ENCODE measurements around the gene MDC1. TPM values are rescaled to one million over a fixed set of nuclear protein-coding genes. Genes with fewer than 3 reads are reported as not detected.

MDC1 gene
- total and polyA plus RNA-seq, 2 of the 13 experiments (the other 11 are each of a cell fraction or from before 2014, with no cell fraction given), result 8.4 to 14.0 TPM

GRCh38 chr6:30742316-30743098 lies 25.4 kb upstream of the MDC1 start, which contains the start of gene FLOT1 (continued):
- TF ChIP-seq ZNF563 (CRISPR knock-in tag; IDR thresholded peaks at IDR 0.05) (peak; percentile 94), NFKBIZ (CRISPR knock-in tag; IDR thresholded peaks at IDR 0.05) (peak; percentile 89), MEF2D (CRISPR knock-in tag; IDR thresholded peaks at IDR 0.05) (peak; percentile 75), ZNF709 (CRISPR knock-in tag; IDR thresholded peaks at IDR 0.05) (peak; percentile 68; the same call in 1 of the 2 replicates), ZNF670 (CRISPR knock-in tag; IDR thresholded peaks at IDR 0.05; ENCODE audit: borderline replicate concordance) (peak; percentile 88), ZNF746 (CRISPR knock-in tag; IDR thresholded peaks at IDR 0.05) (peak; percentile 49), ISX (CRISPR knock-in tag; conservative IDR thresholded peaks at IDR 0.05) (peak; percentile 12), SETDB1 (CRISPR knock-in tag; IDR thresholded peaks at IDR 0.05; ENCODE audit: borderline replicate concordance) (no peak), ZNF337 (CRISPR knock-in tag; IDR thresholded peaks at IDR 0.05; ENCODE audit: borderline replicate concordance, low read depth) (peak; percentile 98), ZNF652 (CRISPR knock-in tag; IDR thresholded peaks at IDR 0.05; ENCODE audit: borderline replicate concordance, low read depth) (peak; percentile 46), KLF12 (CRISPR knock-in tag; IDR thresholded peaks at IDR 0.05; ENCODE audit: borderline replicate concordance) (peak; percentile 75), DDIT3 (CRISPR knock-in tag; IDR thresholded peaks at IDR 0.05) (peak; percentile 87; the same call in 1 of the 2 replicates), ZNF850 (CRISPR knock-in tag; conservative IDR thresholded peaks at IDR 0.05) (0 out of 2 replicates have a peak, but pooled peaks have one; percentile 29), NCOA2 (CRISPR knock-in tag; IDR thresholded peaks at IDR 0.05) (peak; percentile 81), RXRA (CRISPR knock-in tag; IDR thresholded peaks at IDR 0.05) (peak; percentile 99), ZNF235 (CRISPR knock-in tag; IDR thresholded peaks at IDR 0.05; ENCODE audit: borderline replicate concordance) (peak; percentile 98; the same call in 1 of the 2 replicates), ZNF460 (CRISPR knock-in tag; IDR thresholded peaks at IDR 0.05; ENCODE audit: borderline replicate concordance) (peak; percentile 73; the same call in 1 of the 2 replicates), ONECUT2 (CRISPR knock-in tag; IDR thresholded peaks at IDR 0.05) (0 out of 2 replicates have a peak, but pooled peaks have one; percentile 3), ZNF20 (CRISPR knock-in tag; IDR thresholded peaks at IDR 0.05) (no peak; the same call in 1 of the 2 replicates), NR2C2 (CRISPR knock-in tag; IDR thresholded peaks at IDR 0.05; ENCODE audit: borderline replicate concordance) (peak; percentile 87), ZFP36 (IDR thresholded peaks at IDR 0.05; ENCODE audit: borderline replicate concordance, low read depth, low read length, partially characterized antibody) (no peak), TCF12 (IDR thresholded peaks at IDR 0.05) (no peak), TCF12 (CRISPR knock-in tag; IDR thresholded peaks at IDR 0.05) (peak; percentile 94), AGO1 (IDR thresholded peaks at IDR 0.05; ENCODE audit: low read depth, low read length, poor library complexity, severe bottlenecking) (peak; percentile 100), RBFOX2 (IDR thresholded peaks at IDR 0.05; ENCODE audit: low read depth, low read length) (peak; percentile 100), ZNF335 (CRISPR knock-in tag; IDR thresholded peaks at IDR 0.05) (peak; percentile 74), XBP1 (CRISPR knock-in tag; IDR thresholded peaks at IDR 0.05) (no peak), ZNF354B (CRISPR knock-in tag; IDR thresholded peaks at IDR 0.05) (no peak), REXO4 (CRISPR knock-in tag; IDR thresholded peaks at IDR 0.05; ENCODE audit: borderline replicate concordance) (peak; percentile 73; the same call in 1 of the 2 replicates), HNRNPL (IDR thresholded peaks at IDR 0.05; ENCODE audit: low read depth, low read length) (peak; percentile 99), FOSL1 (CRISPR knock-in tag; IDR thresholded peaks at IDR 0.05; ENCODE audit: borderline replicate concordance) (no peak; the same call in 1 of the 2 replicates), TARDBP (CRISPR knock-in tag; IDR thresholded peaks at IDR 0.05) (peak; percentile 86; the same call in 1 of the 2 replicates), JUNB (CRISPR knock-in tag; IDR thresholded peaks at IDR 0.05; ENCODE audit: borderline replicate concordance) (no peak), ZNF17 (CRISPR knock-in tag; IDR thresholded peaks at IDR 0.05) (peak; percentile 84; the same call in 1 of the 2 replicates)

Measured in HepG2 (cell line).